Heart left ventricle (tissue), 13 donors: Measurements from ENCODE around the gene NCF2.

ENCODE experiments used
- CTCF ChIP-seq, 12 donors: fragments of 200-600 bp; sonication (generic) in 4 of 12; IDR thresholded peaks; one replicate each; pipeline versions ENCODE4 v1.5.0 to v1.8.0; 2018 to 2022; ENCODE audit warnings: antibody characterized with exemption in 12 of 12, mild to moderate bottlenecking in 5 of 12
- POLR2A ChIP-seq, 2 donors: fragments of 450-650 bp; IDR thresholded peaks; one replicate each; pipeline ENCODE4 v1.6.1; 2017; ENCODE audit warnings: antibody characterized with exemption in 2 of 2, mild to moderate bottlenecking in 2 of 2, moderate library complexity in 2 of 2
- donor health status: ischemic (EF 13 %, LVEDD 7.1; RV severe dilation, severe dysfunction).
- donor health status: DM: no; HTN: yes; CAD: no.
- donor health status: DM: no; HTN: no; CAD: no.
- donor health status: ischemic (EF 25% LVEDD 6.9; RV normal size, moderate dysfunction).
- donor health status: ischemic (EF 25% LVEDD 5.7; RV mildly dilated, moderate dysfunction).
- donor health status: ischemic (EF 35%, LVEDD 5.7; RV mildly dilated, moderate dysfunction).
- donor health status: nonischemic (EF 11% LVEDD 7.7; RV severe dilation, severe dysfunction).
- donor health status: DM: yes; HTN: yes; CAD: no.
- donor health status: PGD.
- donor health status: ischemic (EF 29% LVEDD 5.4; RV normal size, mild dysfunction).
- donor health status: nonischemic (EF 23%, LVEDD 6.1; RV moderate dilation, normal function).

GRCh38 chr1:183632964-183633363 lies 42.7 kb upstream of the NCF2 start:
- no peak for TF ChIP-seq CTCF (IDR thresholded peaks at IDR 0.05)
- no peak for TF ChIP-seq POLR2A (IDR thresholded peaks at IDR 0.05)
